Stimulated activated CD8-positive, alpha-beta memory T cell treated with anti-CD3 and anti-CD28 coated beads, Interleukin-7, amount 100 ng/mL, for 1 hour (primary cell): Measurements from ENCODE around the gene PPY.
"Not testable (repeated sequence)": the region's sequence is repeated elsewhere in the genome, so short reads cannot be mapped to it uniquely, and the experiment has no call there.

Experiments used
- DNase-seq, 2 donors: peaks; one replicate each; pipeline ENCODE4 v3.0.0-alpha.2; 2020; ENCODE audit warnings: low read depth in 2 of 2

The PPY gene

DNA sequence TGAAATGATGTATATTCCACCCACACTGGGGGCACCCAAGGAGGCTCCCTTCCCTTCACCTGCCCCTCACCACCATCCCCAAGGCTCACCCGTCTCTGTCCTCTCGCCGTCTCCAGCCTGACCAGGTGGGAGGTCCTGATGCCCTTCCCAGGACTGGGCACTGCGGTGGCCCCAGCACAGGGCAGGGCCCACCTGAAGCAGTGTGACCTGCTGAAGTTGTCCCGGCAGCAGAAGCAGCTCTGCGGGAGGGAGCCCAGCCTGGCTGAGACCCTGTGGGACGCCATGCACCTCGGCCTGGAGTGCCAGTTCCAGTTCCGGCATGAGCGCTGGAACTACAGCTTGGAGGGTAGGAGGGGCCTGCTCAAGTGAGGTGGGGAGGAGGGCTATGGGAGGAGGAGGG is 9.9 kb downstream of the PPY start:
- no peak for DNase-seq

DNA sequence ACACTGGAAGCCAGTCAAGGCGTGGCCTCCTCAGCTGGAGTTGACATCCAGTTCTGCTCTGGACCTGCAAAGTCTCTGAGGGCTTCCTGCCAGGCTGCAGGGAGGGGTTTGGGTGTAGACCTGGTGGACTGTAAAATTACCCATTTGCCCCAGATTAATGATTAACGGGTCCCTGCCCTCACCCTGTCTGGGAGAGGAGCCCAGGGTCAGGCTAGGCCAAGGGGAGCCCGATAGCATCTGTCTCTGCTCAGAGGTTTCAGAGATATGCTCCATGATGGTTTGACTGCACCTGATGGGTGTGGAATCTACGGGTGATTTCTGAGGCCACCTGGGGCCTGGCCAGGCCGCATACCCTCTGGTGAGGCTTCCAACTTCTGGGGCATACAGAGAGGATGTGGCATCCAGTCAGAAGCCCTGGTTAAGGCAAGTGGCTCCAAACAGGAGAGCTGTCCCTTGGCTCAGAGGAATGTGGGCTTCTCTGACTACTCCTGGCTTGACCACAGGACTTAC is 11.2 kb downstream of the PPY start:
- no peak for DNase-seq

DNA sequence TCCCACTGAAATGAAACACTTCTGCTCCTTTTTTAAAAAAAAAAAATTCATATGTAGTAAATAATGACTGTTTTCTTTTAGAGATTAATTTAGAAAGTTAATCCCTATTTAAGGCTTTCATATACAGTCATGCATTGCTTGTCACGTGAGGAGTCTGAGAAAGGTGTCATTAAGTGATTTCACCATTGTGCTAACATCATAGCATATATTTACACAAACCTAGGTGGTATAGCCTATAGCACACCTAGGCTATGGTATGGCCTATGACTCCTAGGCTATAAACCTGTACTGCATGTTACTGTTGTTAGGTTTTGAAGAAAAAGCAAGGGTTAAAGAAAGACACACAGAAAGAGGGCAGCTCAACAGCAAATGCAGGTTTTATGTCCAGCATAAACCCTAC is 13.7 kb downstream of the PPY start:
- no peak for DNase-seq

DNA sequence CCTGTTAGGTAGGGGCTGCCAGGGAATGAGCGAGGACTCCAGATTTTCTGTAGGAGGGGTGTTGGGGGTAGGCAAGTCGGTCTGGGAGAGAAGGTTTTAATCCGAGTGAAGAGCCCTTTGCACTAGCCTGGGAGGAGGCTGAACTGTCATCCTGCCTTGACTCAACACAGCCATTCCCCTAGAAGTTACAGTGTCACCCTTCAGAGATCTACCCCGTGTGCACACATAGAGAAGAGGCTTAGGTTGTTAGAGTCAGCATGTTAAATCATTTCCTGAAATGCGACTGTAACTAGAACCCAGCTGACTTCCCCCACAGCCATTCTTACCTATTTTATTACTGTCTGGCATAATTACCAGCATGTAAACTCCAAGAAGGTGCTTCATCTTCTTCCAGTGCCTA is 14.3 kb downstream of the PPY start:
- DNase-seq = not testable (repeated sequence)

DNA sequence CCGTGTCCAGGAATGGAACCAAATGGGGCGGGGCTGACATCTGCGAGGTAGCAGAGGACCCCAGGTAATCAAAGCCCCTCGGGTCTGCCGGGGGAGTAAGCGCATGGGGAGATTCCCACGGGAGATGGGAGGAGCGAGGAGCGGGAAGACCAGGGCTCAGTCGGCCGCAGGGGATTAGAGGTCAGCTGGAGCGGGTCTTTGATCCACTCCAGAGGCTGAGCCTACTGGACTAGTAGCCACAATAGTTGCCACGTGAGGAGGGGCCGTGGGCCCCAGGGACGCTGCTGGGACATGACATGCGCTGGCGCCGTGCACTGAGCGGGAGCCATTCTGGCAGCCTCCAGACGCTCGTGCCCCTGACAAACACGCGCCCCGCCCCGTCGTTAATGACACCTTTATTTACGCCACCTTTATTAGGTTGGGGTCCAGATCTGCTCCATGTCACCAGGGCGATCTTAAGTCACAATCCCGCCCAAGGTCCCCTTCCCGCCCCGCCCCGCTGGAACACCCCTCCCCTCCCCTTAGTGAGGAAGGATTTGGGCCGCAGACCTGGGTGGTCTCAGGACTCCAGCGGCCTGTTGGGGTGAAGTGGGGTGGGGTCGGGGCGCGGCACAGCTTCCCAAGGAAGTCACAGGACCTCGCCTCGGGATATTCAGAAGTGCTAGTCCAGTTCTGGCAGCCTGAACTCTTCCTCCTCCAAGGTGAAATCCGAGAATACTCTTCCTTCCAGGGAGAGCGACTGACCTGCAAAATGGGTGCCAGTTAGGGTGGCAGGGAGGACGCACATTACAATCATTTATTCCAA is 15.0 kb downstream of the PPY start:
- DNase-seq = no peak

DNA sequence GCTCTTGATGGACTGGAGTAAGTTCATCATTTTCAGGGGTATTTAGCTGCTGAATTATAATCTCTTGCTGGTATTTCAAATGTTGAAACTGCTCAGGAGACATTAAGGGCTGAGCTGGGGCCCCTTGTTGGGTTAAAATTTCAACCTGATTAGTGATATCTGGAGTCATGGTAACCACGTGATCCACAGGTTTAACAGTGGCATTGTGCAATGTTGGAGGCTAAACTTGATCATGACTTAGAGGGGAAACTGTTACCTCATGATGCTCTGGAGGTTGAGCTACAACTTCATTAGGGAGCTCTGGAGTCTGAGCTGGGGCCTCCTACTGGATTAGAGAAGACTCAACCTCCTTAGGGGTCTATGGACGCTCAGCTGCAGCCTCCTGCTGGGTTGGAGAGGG is 17.7 kb downstream of the PPY start:
- DNase-seq = no peak

DNA sequence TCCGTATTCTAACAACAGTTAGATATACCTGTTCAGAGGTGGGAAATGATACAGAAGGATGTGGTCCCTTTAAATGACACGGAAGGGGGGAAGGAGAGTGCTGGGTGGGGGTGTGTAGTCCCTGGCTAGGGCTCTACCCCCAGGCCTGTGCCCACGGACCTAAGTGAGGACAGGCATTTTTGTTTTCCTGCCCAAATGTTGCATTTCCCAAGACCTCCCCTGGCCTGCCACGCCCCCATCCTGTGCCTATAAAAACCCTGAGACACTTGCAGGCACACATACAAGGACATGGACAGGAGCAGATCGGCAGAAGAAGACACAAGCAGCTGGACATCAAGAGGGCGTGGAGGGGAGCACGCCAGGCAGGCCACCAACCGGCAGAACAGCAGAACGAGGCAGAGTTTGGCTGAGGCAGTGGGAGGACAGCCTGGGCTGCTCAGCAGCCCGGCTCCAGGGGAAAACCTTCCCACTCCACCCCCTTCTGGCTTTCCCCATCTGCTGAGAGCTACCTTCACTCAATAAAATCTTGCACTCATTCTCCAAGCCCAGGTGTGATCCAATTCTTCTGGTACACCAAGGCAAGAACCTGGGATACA is 21.7 kb downstream of the PPY start:
- no peak for DNase-seq

DNA sequence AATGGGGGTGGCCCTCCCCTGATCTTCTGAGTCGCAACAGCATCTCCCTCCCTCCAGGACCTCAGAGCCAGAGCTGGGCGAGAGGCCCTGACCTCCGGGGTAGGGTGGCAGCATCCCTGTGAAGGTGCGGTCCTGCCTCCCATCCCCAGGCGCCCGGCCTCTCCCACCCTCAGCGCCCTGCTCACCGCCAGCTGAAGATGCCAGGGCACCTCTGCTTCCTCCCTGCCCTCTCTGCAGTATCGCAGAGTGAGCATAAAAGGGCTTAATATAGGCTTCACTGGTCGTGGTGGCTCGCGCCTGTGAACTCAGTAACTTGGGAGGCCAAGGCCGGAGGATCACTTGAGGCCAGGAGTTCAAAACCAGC is 24.3 kb downstream of the PPY start:
- no peak for DNase-seq

DNA sequence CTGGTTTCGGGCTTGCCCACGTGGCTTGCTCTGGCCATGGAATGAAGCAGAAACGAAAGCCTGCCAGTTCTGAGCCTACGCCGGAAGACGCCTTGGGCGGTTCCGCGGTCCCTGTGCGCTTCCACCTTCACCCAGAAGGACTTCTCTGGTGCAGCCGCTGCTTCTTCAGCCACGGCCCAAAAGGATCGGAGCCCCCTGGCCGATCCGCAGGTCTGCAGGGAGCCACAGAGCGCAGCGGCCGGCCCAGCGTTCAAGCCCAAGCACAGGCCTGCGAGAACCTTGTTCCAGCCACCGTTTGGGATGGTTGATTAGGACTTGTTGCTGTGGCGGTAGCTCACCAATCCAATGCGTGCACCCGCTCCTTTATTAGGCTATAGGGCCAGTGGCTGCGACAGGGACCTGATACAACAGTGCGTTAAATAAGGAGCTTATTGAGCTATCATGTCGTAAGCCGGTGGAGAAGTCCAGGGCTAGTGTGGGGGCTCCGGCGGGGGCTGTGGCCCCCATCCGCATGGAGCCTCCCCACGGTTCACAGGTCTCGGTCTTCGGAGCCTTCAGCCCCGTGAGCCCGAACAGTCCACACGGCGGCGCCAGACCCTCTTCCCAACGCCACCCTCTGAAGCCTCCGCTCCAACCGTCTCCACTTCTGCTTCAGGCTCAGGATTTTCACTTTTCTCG is 24.8 kb downstream of the PPY start:
- DNase-seq = no peak

DNA sequence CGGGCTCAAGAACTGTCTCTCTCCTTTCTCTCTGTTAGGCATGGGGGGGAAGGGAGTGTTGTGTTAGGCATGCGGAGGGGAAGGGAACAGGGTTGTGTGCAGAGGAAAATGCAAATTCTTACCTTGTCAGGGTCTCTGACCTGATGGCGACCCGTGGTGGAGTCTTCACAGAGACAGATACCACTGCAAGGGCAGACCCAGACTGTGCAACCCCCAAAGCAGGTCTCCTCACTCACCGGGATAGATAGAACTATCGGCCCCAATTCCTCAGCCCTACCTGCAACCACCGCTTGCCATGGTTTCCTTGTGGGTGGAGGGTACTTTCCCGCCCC is 25.3 kb downstream of the PPY start:
- DNase-seq = no peak

DNA sequence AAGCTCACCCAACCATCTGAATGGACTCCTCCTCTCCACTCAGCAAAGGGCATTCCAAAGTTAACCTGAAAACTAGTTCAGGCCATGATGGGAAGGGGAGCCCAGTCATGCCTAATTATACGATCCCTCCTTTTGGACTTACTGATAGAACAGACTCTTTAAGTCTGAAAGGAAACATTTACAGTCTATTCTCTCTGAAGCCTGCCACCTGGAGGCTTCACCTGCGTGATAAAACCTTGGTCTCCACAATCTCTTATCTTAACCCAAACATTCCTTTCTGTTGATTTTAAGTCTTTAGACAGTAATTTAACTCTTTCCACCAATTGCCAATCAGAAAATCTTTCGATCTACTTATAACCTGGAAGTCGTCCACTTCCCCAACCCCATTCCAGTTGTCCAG is 25.9 kb downstream of the PPY start:
- no peak for DNase-seq

DNA sequence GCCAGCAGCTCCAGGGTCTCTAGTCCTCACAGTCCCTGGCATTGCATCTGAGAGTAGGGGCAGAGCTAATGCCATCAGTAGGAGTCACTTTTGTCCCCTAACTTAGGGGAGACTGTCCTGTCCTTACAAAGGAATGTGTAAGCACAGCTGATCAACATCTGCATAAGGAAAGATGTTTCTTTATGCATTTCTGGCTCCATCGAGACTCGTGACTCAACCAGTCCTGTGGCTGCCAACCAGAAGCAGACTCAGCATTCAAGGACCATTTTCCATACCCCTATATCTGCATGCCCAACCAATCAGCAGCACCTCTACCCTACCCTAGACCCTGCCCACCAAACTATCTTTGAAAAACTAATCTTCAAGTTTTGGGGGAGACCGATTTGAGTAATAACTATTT is 26.7 kb downstream of the PPY start:
- DNase-seq = no peak

DNA sequence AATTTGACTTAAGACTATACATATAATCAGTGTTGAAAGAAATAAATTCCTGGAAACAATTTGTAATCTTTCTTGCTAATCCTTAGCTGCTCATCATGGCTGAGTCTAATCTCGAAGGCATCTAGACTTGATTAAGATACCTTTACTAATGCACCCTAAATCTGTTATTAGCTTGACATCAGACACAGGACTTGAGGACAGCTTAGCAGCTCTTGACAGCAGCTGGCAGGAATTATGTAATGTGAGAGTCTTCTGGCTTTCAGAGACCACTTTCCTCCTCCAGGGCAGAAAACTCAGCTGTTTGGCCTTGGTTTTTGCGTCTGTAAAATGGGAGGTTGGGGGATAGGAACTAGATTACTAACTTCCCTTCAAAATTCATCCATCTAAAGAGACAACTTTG is 27.8 kb downstream of the PPY start:
- no peak for DNase-seq

DNA sequence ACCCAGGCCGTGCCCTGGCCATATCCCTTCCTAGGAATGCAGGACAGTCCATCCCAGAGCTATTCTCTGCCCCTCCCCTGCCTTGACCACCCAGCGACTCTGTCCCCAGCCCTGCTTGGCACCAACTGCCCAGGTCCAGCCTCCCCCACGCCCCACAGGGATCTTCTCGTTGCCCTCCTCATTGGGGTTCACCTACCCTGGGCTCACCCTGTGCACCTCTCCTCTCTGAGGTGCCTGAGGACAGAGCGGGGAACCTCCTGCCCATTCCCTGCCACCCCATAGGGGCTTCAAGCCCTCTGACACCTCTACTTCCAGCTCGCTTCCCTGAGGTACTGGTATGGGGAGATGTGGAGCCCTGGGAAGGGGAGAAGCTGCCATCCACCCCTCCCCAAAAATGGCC is 28.7 kb downstream of the PPY start:
- DNase-seq = no peak

DNA sequence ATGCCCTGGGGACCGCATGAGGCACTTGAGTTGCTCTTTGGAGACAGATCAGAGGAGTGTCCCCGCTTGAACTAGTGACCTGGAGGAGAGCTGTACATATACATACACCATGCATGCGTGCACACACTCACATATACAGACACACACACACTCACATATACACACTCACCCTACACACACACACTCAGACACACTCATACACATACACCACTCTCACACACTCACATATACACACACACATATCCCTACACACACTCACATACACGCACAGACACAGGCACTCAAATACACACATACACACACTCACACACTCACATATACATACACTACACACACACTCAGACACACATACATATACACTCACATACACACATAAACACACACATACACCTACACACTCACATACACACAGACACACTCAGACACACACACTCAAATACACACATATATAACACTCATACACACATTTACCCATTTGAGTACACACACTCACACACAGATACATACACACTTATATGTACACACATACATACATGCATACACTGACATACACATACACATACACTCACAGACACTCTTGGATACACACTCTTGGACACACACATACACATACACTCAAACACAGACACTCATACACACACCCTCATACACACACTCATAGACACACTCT is 29.5 kb downstream of the PPY start:
- DNase-seq = no peak

DNA sequence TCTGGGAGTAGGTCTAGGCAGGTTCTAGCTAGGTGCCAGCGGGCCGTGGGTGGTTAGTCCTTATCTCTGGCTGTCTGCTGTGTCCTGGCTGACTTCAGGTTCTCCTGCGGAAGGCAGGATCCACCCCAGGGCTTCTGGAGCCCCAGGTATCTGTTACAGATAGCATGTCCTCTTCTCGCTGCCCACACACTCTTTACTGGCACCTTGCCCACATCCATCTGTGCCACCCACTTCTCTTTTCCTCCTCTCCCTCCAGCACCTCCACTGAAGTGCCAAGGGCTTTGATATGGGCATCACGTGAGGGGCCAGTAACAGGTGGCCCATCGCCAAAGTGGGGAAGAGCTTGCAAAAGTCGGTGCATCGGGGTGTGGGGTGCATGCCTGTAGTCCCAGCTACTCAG is 30.4 kb downstream of the PPY start:
- no peak for DNase-seq

DNA sequence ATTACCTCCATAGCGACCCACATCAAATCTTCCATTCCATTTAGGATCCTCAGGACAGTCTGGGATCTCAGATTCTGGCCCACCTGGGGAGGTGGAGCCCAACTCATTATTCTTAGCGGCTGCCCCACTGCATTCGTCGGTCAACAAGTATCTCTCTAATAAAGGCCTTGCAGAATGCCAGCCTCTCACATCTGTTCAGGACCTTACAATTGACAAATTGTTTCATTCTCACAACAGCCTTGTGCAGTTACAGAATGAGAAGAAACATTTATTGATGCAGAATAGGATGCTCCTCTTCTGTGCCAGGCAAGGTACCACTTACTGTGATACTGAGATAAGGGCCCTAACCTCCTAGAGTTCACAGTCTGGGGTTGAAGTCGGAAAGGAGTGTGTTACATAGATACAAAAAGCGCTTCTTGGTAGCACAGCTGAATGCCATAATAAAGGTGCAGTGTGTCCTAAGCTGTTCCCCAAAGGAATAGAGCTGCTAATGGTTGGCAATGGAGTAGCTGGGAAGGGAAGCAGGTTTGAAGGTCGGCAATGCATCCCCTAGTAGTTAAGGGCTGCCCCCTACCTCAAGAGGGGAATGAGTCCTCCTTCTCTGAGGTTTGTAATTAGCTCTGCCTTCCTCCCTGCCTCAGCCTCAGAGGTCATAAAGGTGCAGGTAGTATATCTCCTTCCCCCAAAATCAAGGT is 32.6 kb downstream of the PPY start:
- no peak for DNase-seq

DNA sequence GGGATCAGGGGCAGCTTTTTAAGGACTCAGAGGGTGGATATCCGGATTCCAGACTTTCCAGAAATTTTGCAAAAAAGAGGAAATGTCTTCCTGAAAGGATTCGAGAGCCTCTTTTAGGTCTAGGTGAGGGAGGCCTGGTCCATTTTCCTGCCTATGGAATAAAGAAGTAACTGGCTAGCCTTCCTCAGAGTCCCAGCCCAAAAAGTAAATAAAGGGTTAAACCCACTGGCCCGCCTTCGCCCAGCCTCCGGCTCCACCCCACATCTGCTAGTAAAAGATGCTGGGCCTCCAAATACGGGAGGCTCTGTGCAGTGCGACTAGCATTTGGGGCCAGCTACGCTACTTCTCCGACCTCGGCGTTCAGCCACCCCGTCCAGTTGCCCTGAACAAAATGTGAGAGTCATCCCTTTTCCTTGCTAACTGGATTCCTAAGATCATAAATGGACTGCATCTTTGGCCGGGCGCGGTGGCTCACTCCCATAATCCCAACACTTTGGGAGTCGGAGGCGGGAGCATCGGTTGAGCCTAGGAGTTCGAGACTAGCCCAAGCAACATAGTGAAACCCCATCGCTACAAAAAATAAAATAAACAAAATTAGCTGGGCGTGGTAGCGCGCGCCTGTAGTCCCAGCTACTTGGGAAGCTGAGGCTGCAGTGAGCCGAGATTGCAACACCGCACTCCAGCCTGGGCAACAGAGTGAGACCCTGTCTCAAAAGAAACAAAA is 34.1 kb downstream of the PPY start:
- DNase-seq = no peak

DNA sequence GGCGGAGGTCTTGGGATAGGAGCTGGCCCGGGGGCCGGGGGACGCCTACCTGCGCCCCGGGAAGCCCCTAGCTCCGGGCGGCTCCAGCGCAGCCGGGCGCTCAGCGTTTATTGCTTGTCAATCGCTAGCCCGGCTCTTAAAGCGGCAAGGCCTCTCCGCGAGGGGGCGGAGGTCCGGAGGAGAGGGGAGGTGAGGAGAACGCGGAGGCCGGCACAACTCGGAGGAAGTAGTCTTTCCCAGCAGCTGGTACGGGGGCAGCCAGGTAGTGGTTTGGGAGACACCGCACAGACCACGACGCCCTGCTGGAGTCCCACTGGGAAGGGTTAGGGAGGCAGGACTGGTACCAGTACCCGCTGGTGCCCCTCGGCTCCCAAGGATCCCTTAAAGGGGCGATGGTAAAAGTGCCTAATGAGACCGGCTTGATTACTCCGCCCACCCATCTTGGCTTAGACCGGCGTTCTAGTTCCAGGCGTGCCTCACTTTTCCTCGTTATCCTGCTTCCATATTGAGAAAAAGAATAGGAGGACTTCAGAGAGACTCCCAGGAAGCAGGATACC is 34.8 kb downstream of the PPY start, which contains the start of gene MPP2:
MPP2 (minus strand) TSS at position 112 of the 557 bp plus-strand sequence. CDS start 3,076 bp downstream, outside the sequence.
- peak in 1 of 2 donors; percentile 41 for DNase-seq

DNA sequence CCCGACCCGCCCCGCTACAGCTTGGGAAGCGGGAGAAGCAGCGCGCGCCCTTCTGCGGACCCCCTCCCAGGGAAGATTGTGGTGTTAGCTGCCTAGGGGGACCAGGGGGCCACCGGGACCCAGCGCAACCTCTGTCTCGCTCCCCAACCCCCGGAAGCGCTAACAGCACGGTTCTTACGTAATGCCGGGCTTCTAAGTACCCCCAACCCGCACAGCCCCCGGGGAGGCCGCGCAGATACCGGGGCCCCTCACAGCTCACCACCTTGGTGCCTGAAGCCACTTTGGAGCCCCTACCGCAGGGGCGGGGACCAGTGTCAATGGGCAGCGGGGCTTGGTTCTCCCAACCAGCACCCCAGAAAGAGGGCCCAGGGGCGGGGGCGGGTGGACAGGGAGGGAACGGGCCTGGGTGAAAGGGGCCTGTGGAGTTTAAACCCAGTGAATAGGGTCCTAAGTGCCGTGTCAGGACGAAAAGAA is 35.3 kb downstream of the PPY start:
- DNase-seq = no peak
